Measurements from ENCODE around the gene C12orf60. TPM values are rescaled to one million over a fixed set of nuclear protein-coding genes. Genes with fewer than 3 reads are reported as not detected.

The C12orf60 gene
- total and polyA plus RNA-seq, 2 experiments from 2014 or later: 0.17 to 2.3 TPM

GRCh38 chr12:14779834-14780233 is 23.6 kb upstream of the C12orf60 start:
- no peak overlapping the region for H3K4me3 ChIP-seq
- H4K20me1 ChIP-seq (ENCODE audit: insufficient read depth, poor library complexity, severe bottlenecking): no peaks in the 10 kb centered on the region
- no peak for DNase-seq (ENCODE audit: low spot score)
- H3K4me2 ChIP-seq: no peak overlapping the region
- no peaks in the 10 kb centered on the region for H3K9me3 ChIP-seq (ENCODE audit: low read depth)
- H3K27me3 ChIP-seq: no peaks in the 10 kb centered on the region
- TF ChIP-seq CTCF (IDR thresholded peaks at IDR 0.05; ENCODE audit: poor library complexity) (no peak), EZH2phosphoT487 (IDR thresholded peaks at IDR 0.05; ENCODE audit: low read depth, severe bottlenecking, unreplicated experiment) (no peak), EZH2 (IDR thresholded peaks at IDR 0.05; ENCODE audit: borderline replicate concordance) (no peak)
- 87% methylated on average over 2 of the region's 2 CpGs for WGBS (ENCODE audit: low lambda C conversion rate, missing lambda C conversion rate)
- no peak overlapping the region for H2AFZ ChIP-seq
- H3K4me1 ChIP-seq (ENCODE audit: insufficient read depth): peaks cover 22% of the 10 kb centered on the region
- H3K9me2 ChIP-seq (replicated peaks; ENCODE audit: insufficient read depth): no peaks in the 10 kb centered on the region
- H3K36me3 ChIP-seq (replicated peaks; ENCODE audit: insufficient read depth, low read depth): no peaks in the 10 kb centered on the region
- peaks cover 26% of the 10 kb centered on the region for H3K79me2 ChIP-seq
- no peak overlapping the region for H3K27ac ChIP-seq

GRCh38 chr12:14780859-14781258 is 22.6 kb upstream of the C12orf60 start:
- Histone ChIP-seq H3K4me2 (no peak overlapping the region), H3K9me2 (replicated peaks; ENCODE audit: insufficient read depth) (no peaks in the 10 kb centered on the region), H2AFZ (no peak overlapping the region), H3K4me3 (no peak overlapping the region), H3K36me3 (replicated peaks; ENCODE audit: insufficient read depth, low read depth) (no peaks in the 10 kb centered on the region), H3K9me3 (ENCODE audit: low read depth) (no peaks in the 10 kb centered on the region), H4K20me1 (ENCODE audit: insufficient read depth, poor library complexity, severe bottlenecking) (no peaks in the 10 kb centered on the region), H3K79me2 (peaks cover 16% of the 10 kb centered on the region), H3K4me1 (ENCODE audit: insufficient read depth) (peaks cover 19% of the 10 kb centered on the region), H3K27me3 (no peaks in the 10 kb centered on the region), H3K27ac (no peak overlapping the region)
- TF ChIP-seq EZH2 (IDR thresholded peaks at IDR 0.05; ENCODE audit: borderline replicate concordance): no peak
- TF ChIP-seq CTCF (IDR thresholded peaks at IDR 0.05; ENCODE audit: poor library complexity): no peak
- TF ChIP-seq EZH2phosphoT487 (IDR thresholded peaks at IDR 0.05; ENCODE audit: low read depth, severe bottlenecking, unreplicated experiment): no peak
- 89% methylated on average over 3 of the region's 3 CpGs for WGBS (ENCODE audit: low lambda C conversion rate, missing lambda C conversion rate)
- no peak for DNase-seq (ENCODE audit: low spot score)

GRCh38 chr12:14781563-14781962 is 21.9 kb upstream of the C12orf60 start:
- no peaks in the 10 kb centered on the region for H3K27me3 ChIP-seq
- H3K4me3 ChIP-seq: no peak overlapping the region
- no peak overlapping the region for H3K4me2 ChIP-seq
- H3K9me2 ChIP-seq (replicated peaks; ENCODE audit: insufficient read depth): no peaks in the 10 kb centered on the region
- no peak for DNase-seq (ENCODE audit: low spot score)
- no peaks in the 10 kb centered on the region for H4K20me1 ChIP-seq (ENCODE audit: insufficient read depth, poor library complexity, severe bottlenecking)
- peaks cover 12% of the 10 kb centered on the region for H3K4me1 ChIP-seq (ENCODE audit: insufficient read depth)
- no peaks in the 10 kb centered on the region for H3K36me3 ChIP-seq (replicated peaks; ENCODE audit: insufficient read depth, low read depth)
- peak overlapping the region; percentile 41 for H3K27ac ChIP-seq
- TF ChIP-seq EZH2 (IDR thresholded peaks at IDR 0.05; ENCODE audit: borderline replicate concordance) (no peak), EZH2phosphoT487 (IDR thresholded peaks at IDR 0.05; ENCODE audit: low read depth, severe bottlenecking, unreplicated experiment) (no peak), CTCF (IDR thresholded peaks at IDR 0.05; ENCODE audit: poor library complexity) (no peak)
- peaks cover 9% of the 10 kb centered on the region for H3K79me2 ChIP-seq
- no peaks in the 10 kb centered on the region for H3K9me3 ChIP-seq (ENCODE audit: low read depth)
- WGBS (ENCODE audit: low lambda C conversion rate, missing lambda C conversion rate): 24% methylated on average over 2 of the region's 2 CpGs
- H2AFZ ChIP-seq: no peak overlapping the region

GRCh38 chr12:14782756-14783155 is 20.7 kb upstream of the C12orf60 start:
- Histone ChIP-seq H3K4me3 (no peak overlapping the region), H3K9me2 (replicated peaks; ENCODE audit: insufficient read depth) (no peaks in the 10 kb centered on the region), H3K36me3 (replicated peaks; ENCODE audit: insufficient read depth, low read depth) (no peaks in the 10 kb centered on the region), H3K27me3 (no peaks in the 10 kb centered on the region), H4K20me1 (ENCODE audit: insufficient read depth, poor library complexity, severe bottlenecking) (no peaks in the 10 kb centered on the region), H3K4me1 (ENCODE audit: insufficient read depth) (no peaks in the 10 kb centered on the region), H3K27ac (no peak overlapping the region), H2AFZ (no peak overlapping the region), H3K4me2 (no peak overlapping the region), H3K9me3 (ENCODE audit: low read depth) (no peaks in the 10 kb centered on the region), H3K79me2 (peaks cover under 1% of the 10 kb centered on the region)
- TF ChIP-seq CTCF (IDR thresholded peaks at IDR 0.05; ENCODE audit: poor library complexity) (no peak), EZH2phosphoT487 (IDR thresholded peaks at IDR 0.05; ENCODE audit: low read depth, severe bottlenecking, unreplicated experiment) (no peak), EZH2 (IDR thresholded peaks at IDR 0.05; ENCODE audit: borderline replicate concordance) (no peak)
- no peak for DNase-seq (ENCODE audit: low spot score)
